ENCODE data around the gene P2RX1.

The P2RX1 gene

DNA sequence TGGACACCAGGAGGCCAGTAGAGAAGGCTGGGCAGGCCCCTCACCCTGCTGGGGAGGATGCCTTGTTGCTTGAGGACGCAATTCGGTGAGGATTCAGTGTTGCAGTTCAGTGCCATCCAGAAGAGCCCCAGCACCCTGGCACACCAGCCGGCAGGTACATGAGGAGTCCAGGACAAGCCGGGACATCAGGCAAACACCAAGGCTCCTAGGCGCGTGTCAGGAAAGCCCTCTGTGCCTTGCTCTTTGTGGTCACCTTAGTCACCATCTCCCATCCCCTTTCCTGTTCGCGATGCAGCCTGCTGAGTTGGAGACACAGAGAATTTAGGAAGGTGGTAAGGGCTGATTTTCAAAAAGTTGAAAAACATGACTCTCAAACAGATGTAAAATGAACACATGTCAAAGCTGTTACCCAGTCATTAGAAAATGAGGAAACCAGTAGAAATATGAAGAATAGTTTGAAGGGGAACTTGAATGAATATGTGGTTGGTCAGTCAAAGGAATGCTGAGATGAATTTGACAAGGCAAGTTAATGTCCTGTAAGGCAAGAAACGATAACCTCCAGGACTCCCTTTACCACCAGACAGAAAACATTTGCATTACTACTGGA lies 67.9 kb downstream of the P2RX1 start:
- no peak for DNase-seq

DNA sequence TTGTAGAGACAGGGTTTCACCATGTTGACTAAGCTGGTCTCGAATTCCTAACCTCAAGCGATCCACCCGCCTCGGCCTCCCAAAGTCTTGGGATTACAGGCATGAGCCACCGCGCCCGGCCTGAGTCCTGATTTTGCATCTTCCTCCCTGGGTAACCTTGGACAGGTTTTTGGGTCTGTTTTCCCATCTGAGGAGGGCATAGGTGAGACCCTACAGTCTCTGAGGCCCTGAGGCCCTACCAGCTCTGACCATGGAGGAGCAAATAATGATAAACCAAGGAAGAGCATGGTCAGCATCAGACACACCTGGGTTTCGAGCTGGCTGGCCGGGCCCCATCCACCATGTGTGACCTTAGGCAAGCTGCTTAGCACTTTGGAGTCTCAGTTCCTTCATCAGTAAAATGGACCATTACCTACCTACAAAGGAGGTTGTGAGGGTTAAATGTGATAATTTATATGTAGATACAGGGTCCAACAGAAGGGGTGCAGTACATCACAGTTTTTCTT lies 69.0 kb downstream of the P2RX1 start:
- no peak for DNase-seq

Data from NCI-H1930 (cell line).